HG02642 (cell line): ENCODE results near the gene FGFR3.

Experiments
- ATAC-seq: cut with Tn5 transposase; IDR thresholded peaks from one replicate; pipeline ENCODE4 v1.9.1; 2021; ENCODE audit warnings: mild to moderate bottlenecking; ENCODE audit not compliant: unreplicated experiment, poor library complexity

Gene FGFR3

DNA sequence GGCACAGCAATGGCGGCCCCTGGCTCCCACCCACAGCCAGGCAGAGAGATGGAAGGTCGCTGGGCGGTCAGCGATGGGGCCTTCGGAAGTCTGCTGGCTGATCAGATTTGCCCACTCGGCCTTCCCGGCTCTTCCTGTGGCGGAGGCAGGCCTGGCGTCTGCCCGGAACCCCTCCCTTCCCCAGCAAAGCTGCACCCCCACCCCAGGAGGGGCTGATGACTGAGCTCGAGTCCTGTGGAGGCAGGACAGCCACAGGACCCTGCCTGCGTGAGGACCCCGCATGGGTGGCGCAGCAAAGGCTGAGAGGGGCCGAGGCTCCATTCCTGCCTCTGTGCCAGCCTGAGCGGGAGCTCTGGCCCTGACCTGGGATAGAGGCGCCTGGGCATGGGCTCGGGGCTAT lies 37.0 kb upstream of the FGFR3 start:
- no peak for ATAC-seq

DNA sequence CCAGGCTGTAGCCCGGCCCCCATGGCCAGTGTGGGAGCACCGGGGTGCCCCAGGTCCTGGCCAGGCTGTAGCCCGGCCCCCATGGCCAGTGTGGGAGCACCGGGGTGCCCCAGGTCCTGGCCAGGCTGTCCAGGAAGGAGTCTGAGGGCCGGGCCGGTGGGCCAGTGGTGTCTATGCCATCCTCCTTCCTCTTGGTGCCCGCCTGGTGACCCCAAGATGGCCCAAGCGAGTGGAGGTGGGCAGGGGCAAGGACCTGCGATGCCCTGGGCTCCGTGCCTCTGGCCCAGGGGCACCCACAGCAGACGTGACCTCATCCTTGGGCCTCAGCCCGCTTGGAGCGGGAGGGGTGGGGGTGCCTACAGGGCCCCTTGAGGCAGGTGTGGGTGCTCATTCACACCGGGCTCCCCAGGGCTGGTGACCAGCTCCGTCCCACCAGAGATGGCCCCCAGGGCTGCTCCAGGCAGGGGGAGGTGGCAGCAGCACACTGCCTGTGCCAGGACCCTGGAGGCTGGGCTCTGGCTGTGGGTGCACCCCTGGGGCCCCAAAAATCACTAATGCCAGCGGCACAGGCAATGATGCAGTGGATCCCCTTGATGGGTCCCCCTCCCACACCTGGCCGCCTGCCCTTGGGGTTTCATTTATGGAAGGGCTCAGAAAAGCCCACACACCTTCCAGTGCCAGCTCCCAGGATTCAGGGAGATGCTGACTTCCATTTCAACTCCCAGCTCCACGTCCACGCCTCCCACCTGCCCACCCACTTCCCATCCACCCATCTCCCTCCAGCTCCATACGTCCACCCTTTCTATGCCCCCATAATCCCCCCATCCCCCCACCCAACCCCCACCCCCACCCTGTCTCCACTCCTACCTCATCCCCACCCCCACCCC lies 36.0 kb upstream of the FGFR3 start:
- ATAC-seq = no peak

DNA sequence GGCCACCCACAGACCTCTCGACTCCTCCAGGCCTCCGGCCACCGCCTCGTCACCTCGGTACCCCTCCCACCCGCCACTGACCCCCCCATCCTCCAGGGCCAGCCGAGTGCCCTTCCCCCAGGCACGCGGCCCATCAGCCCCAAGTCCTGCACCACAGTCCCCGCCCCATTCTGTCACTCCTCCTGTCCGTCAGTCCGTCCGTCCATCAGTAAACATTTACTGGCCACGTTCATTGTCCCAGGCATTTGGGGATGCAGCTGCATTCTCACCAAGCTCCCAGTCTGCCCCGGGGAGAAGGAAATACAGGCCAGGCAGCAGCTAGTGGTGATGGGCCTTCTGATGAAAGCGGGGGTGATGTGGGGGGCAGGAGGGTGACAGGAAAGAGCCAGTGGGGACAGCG lies 35.3 kb upstream of the FGFR3 start:
- ATAC-seq = no peak

DNA sequence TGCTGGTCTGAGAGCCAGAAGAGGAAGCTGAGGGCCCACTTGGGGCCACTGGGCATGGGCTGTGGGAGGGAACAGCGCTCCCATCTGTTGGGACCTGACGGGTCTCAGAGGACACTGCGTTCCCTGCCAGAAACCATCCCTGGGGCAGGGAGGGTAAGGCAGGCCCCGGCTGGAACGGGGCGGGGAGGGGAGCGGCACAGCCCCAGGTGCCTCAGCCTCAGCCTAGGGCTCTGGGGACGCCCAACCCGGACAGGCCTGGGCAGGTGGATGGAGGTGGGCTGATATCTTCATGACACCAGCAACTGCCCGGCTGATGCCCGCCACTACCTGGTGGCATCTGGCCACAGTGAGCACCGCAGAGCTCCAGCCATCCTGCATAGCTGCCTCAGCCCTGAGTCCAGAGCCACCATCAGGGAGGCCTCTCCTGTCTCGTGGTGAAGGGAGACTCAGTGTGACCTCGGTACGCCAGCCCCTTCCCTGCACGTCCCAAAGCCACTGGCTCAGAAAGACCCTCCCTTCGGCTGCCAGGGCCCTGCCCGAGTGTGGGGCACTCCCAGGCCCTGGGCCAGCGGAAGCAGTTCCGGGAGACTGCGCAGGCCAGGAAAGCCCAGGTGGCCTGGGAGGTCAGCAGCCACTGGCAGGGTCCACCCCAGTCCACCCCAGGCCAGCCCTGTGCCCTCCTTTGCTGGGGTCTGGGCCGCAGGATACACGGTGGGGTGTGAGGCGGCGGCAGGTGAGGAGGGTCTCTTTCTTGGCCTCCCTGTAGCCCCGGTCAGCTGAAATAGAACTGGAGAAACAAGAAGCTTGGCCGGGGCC lies 34.6 kb upstream of the FGFR3 start:
- ATAC-seq = no peak

DNA sequence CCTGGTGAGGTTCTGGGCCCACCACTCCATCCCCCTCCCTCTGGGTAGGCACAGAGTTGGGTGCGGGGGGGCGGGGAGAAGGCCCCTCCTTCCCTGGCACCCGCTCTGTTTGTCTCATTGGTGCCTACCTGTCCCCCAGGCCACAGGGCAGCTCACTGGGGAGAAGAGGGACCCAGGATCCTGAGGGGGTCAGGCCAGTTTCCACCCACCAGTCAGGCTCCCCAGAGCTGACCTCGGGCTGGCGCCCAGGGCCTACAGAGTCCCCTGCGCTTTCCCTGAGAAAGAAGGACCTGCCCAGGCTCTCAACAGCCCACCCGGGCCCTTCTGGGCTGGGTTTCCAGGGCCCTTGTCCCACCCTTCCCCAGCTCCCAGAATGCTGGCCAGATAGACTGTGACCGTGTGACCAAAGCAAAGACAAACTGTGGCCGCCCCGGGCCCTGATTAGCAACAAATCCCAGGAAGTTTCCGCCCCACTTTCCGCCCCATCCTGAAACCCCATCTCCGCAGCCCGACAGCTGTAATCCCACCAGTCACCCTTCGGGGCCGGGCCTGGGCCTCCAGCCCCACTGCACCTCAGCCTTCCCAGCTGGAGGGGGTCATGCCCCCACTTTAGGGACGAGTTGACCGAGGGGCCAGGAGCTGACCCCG lies 33.8 kb upstream of the FGFR3 start:
- no peak for ATAC-seq

DNA sequence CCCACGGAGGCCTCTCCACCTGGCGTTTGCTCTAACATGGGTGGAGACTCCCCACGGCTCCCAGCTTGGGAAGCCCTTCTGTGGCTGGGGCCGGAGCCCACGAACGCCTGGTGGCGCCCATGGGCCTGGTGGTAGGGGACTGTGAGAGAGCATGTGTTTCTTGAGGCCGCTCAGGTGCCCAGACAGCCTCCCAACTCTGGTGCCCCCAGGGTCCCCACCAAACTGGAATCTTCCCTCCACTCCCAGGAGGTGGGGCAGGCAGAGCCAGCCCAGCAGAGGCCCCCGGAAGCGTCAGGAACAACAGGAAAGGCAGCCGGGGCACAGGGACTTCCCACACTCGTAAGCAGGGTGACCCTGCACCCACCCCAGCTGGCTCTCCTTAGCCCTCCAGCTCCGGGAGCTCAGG lies 33.3 kb upstream of the FGFR3 start:
- no peak for ATAC-seq

DNA sequence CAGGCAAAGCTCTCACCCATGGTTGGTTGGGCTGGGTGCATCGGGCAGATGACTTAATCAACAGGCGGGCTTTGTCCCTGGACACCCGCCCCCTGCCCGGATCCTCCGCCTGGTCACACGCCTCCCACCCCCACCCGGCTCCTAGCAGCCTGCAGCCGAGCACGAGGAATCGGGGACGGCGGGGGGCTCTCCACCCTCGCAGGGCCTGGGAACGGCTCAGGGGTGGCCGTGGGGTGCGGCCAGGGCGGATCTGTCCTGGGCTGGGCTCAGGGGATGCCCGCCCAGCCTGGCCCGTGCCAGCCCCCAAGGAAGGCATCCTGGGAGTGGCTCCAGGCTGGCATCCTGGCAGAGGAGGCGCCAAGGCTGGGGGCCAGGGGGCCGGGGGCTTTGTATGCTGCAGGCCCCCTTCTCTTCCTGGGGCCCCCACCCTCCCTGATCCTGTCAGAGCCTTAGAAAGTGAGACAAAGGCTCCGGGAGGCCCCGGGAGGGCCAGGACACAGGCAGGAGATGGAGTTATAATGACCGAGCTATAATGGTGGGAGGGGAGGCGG lies 32.5 kb upstream of the FGFR3 start:
- ATAC-seq = no peak

DNA sequence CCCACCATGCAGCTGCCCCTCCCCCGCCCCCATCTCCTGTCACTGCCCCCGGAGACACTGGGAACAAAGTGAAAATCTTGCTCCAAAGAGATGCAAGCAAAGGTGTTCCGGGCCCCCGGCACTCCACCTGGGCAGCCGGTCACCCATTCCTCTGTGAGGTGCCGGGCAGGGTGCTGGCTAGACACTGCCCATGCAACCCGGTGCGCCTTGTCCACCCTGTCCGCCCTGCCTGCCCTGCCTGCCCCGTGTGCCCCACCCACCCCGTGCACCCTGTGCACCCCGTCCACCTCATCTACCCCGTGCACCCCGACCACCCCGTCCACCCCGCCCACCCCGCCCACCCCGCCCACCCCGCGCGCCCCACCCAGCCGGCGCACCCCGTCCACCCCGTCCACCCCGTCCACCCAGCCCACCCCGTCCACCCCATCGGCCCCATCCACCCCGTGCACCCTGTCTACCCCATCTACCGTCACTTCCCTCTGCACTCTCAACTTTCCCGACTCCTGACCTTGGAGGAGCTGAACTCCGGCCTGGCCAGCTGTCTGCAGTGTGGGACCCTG lies 31.9 kb upstream of the FGFR3 start:
- no peak for ATAC-seq

DNA sequence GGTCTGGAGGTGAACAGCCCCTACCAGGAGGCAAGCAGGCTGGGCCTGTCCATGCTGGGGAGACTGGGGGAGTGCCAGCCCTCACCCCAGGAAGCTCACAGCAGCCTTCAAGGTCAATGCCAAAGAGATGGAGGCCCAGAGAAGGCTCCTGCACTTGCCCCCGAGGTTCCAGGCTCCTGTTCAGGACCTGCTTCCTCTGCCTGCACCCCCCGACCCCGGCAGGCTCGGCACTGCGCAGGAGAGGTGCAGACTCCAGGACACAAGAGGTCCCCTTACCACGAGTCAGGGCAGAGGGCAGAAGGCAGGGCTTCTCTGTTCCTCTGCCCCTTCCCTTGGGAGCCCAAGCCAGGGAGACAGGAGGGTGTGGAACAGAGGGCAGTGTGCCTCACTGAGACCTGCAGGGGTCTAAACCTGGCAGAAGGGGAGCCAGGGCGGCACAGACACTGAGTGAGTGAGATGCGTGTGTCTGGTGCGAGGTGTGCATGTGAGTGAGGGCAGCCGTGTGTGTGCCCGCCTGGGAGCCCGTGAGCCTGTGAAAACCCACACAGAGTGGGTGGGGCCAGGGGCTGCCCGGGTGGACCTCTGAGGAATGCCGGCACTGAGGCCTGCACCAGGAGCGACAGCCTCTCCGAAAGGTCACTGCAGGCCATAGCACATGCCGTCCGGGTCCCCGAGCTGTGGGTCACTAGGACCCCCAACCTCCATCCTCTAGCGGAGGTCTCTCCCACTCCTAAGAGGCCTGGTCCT lies 30.7 kb upstream of the FGFR3 start:
- ATAC-seq = no peak

DNA sequence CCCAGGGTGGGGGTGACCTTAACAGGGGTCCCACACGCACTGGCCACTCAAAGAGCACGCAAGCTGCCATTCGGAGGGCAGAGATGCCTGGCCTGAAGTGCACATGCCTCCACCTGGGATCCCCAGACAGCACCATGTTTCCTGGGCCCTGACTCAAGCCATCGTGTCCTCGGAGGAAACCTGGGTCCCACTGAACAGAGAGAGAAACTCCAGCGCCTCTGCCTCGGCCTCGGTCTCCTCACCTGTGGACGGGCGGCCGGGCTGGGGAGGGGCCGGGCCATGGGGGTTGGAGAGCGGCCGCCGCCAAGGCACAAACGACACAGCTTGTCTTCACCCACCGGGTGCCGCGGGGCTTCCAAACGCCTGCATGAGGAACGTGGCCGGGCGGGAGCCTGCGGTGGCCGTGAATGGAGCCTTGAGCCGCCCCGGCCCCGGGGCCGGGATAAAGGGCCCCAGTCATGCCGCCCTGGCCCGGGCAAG lies 30.0 kb upstream of the FGFR3 start:
- no peak for ATAC-seq

DNA sequence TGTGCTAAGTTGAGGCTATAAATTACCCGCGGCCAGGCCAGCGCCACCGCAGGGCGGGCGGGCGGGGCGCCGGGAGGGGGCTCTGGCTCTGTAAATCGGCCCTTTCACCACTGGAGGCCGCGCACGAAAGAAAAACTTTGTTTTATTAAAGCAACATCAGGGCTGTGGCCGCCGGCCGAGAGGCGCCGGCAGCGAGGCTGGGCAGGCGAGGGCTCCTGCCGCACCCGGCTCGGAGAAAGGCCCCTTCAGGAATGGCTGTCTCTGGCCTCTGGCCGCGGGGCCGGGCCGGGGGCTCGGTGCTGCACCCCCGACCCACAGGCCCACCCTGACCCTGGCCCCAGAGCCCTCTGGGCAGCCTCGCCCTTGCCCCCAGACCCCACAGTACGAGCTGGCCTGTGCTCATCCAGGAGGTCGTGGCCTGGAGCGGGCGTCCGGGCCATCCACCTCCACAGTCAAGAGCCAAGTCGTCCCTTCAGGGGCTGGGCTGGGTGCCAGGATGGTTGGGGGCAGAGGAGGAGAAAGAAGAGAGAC lies 29.5 kb upstream of the FGFR3 start:
- ATAC-seq = no peak

DNA sequence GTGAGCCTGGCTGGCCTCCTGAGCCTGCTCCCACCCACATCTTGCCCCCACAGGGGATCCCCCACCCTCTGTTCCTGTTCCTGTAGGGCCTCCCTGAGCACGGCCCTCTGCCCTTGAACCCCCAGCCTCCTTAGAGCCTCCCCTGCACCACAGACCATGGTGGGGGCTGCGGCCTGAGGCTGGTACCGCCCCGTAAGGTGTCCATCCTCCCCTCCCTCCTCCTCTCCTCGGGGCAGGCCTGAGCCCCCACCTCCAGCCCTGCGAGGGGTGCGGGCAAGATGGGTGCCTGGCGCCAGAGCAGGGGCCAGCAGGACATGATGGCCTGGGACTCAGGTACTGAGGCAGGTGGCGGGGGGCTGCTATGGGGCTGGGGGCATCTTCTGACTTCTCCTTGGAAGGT lies 28.4 kb upstream of the FGFR3 start:
- no peak for ATAC-seq

DNA sequence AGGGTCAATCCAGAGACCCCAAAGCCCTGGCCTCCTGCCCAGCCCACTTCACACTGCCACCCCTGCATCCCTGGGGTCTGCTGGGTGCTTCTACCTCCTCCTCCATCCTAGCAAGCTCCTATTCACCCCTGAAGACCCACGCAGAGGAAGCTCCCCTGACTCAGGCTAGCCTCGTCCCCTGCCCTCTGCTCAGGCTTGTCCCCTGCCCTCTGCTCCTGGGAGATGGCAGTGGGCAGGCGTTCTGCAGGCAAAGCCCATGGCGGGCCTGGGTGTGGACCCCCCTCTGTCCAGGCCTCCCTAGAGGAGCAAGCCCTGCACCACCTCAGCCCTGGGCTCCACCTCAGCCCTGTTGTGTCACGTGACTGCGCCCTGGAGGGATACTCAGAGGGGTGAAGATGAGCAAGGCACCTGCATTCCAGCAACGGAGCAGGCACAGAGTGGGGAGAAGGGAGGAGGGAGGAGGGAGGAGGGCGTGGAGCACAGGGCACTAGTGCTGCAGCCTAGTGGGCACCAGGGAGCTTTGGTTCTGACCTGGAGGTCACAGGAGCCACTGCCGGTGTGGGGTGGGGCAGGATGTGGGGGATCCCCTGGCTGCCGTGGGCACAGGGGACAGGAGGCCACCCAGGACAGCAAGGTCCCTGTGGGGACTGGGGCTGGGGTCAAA lies 27.6 kb upstream of the FGFR3 start:
- no peak for ATAC-seq

DNA sequence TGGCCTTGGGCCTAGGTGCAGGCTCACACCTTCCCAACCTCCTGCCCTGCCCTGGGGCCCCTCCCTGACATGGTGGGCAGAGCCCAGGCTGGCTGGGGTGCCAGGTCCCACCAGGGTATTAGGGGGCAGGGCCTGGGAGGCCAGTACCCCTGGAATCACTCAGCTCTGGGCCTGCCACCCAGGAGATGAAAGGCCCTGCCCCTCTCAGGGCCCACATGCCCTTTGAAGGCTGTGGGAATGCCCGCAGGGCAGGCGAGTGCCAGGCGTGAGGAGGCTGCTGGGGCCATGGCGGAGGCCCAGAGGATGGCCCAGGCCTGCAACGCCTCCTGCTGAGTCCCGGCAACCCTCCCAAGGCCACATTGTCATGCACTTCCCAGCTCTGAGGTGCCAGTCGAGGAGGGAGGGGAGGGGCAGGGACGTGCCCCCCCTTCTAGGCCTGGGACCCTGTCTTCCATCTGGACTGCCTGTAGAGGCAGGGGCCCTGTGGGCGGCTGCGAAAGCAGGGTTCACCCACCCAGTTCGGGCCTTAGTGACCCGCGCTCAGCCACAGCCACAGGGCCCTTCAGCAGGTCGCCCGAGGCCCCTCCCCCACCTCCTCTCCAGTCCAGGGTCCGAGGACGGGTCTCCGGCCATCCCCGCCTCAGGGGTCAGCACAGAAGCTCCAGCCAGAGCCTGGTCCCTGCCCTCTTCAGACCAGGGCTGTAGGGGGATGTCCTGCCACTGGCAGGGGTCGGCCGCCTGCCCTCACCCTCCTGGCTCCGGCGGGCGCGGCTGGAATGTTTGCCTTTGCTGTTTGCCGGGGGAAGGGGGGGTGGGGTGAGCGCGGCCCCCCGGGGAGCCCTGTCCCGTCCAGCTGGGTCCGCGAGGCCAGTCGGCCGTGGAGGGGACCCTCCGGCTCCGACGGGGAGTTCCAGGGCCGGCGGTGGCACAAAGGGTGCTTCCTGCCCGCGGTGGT lies 26.7 kb upstream of the FGFR3 start:
- ATAC-seq = no peak

DNA sequence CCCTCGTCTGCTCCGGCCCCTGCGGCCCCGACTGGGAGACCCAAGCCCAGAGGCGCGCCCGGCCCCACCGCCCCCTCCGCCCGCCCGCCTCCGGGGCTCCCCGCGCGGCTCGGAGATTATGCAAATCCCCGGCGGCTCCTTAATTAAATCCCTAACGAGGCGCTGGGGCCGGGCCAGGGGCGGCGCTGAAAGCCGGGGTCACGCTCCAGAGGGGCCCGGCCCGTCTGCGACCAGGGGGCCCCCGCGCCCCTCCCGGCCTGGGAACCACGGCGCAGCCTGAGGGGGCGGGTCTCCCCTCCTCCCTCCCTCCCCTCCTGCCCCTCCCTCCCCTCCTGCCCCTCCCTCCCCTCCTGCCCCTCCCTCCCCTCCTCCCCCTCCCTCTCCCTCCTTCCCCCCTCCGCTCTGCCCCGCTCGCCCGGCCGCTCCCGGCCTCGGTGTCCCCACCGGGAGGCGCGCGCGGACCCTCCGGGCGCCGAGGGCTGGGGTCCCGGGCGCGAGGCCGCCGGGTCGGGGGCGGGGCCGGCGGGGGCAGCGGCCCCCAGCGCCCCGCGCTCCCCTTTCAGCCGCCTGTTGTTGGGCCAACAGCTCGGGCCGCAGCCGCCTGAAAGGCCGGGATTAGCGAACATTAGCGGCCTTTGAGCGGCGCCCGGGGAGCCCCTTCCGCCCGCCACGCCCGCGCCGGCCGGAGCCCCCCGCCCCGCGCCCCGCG lies 25.9 kb upstream of the FGFR3 start:
- ATAC-seq = no peak

DNA sequence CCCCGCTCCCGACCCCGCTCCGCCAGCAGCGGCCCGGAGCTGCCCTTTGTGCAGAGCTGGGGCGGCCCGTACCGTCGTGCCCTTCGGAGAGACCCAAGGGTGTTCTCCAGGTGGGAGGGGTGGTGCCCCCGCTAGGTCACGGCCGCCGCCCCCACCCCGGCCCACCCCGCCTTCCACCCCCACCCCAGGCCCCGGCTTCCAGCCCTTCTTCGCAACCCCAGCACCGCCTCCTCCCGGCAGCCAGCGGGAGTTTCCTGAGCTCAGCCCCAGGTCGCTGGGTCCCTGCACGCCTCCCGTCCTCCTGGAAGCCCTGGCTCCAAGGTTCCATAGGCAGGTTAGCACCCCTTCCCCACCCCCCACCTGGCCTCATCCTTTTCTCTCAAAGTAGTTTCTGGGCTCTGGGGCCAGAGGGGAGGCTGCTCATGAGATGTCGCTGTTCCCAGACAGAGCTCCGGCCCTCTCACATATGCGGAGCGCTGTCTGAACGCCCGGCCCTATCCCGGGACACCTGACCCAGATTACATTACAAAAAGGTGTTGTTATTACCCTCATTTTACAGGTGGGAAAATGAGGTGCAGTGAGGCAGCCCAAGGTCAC lies 25.2 kb upstream of the FGFR3 start:
- ATAC-seq = no peak
